Measurements from ENCODE around the gene PTPA. TPM values are rescaled to one million over a fixed set of nuclear protein-coding genes. Genes with fewer than 3 reads are reported as not detected.

PTPA gene
- total and polyA plus RNA-seq, 2 donors (not counting 1 experiment from before 2014, with no cell fraction given), result 35.0 to 73.9 TPM

- peaks cover 12% of the 10 kb centered on the region for H4K20me1 ChIP-seq (ENCODE audit: control insufficient read depth, insufficient read depth, low read length, poor library complexity, severe bottlenecking)
- intact Hi-C loops (cut with micrococcal nuclease), result loop anchor here (1.0 to 10.0 kb wide), 7 partner anchors 11 to 1016 kb away; partner anchors contain the start of genes CRAT, GLE1, LRRC8A and NAIF1
- TF ChIP-seq CTCF (IDR thresholded peaks at IDR 0.05) (no peak), EZH2 (IDR thresholded peaks at IDR 0.05; ENCODE audit: borderline replicate concordance, insufficient read depth, low read depth, low read length, poor library complexity, severe bottlenecking) (peak; percentile 97)
- no peaks in the 10 kb centered on the region for H3K9me3 ChIP-seq (ENCODE audit: control extremely low read depth in 1 of 3, control insufficient read depth in 2 of 3, insufficient read depth in 1 of 3, low read length in 2 of 3)
- peak within 1 kb of the TSS; percentile 99 for H2AFZ ChIP-seq (ENCODE audit: insufficient read depth, low read depth, low read length, poor library complexity, severe bottlenecking)
- peaks cover 23% of the 10 kb centered on the region for H3K4me1 Mint-ChIP-seq
- H3K4me1 ChIP-seq (ENCODE audit: control insufficient read depth in 2 of 2, insufficient read depth in 2 of 2, low read length in 2 of 2), result peaks cover 16 to 20% of the 10 kb centered on the region in 2 donors
- peak within 1 kb of the TSS; percentile 67 to 90 (median 75) for H3K4me3 ChIP-seq (ENCODE audit: control extremely low read depth in 1 of 5, extremely low read depth in 1 of 5, insufficient read depth in 1 of 5, low read depth in 2 of 5, low read length in 4 of 5)
- H3K36me3 ChIP-seq (replicated peaks in 1 of 2; ENCODE audit: control extremely low read depth in 1 of 2, control insufficient read depth in 1 of 2, extremely low read depth in 1 of 2, insufficient read depth in 2 of 2, low read length in 1 of 2), result peaks cover 0 to 12% of the 10 kb centered on the region in 2 experiments
- H3K79me2 ChIP-seq (ENCODE audit: control insufficient read depth, insufficient read depth, low read length), result peaks cover 45% of the 10 kb centered on the region
- peak within 1 kb of the TSS; percentile 99 for H3K4me2 ChIP-seq (replicated peaks; ENCODE audit: low read depth, low read length, poor library complexity, severe bottlenecking)
- ChIA-PET POLR2A (interaction anchor here (0.5 to 1.9 kb wide), 9 partner anchors 11 to 722 kb away, joined by 3 to 15 read pairs (median 3); partner anchors contain the start of genes MIGA2, PTPA, SH3GLB2 and TOR1B), CTCF (interaction anchor here (1.3 to 1.8 kb wide), 3 partner anchors 11 to 52 kb away, joined by 3 to 7 read pairs (median 6); partner anchors contain the start of gene SH3GLB2)
- DNase-seq, result peak; percentile 99
- no peaks in the 10 kb centered on the region for H3K27me3 Mint-ChIP-seq
- peak; percentile 92 for ATAC-seq (ENCODE audit: low read depth)
- H3K9me3 Mint-ChIP-seq (ENCODE audit: insufficient read depth), result no peaks in the 10 kb centered on the region
- H3K9ac ChIP-seq (ENCODE audit: low read length), result peak within 1 kb of the TSS; percentile 85
- H3K27ac ChIP-seq (ENCODE audit: low read length in 2 of 2), result peak within 1 kb of the TSS; percentile 42 to 79
- under 1% methylated on average over 70 of the region's 70 CpGs for WGBS (ENCODE audit: insufficient coverage)
- H3K27me3 ChIP-seq (replicated peaks in 1 of 4; ENCODE audit: control extremely low read depth in 1 of 4, control insufficient read depth in 3 of 4, insufficient read depth in 4 of 4, low read length in 3 of 4), result no peaks in the 10 kb centered on the region
- H3K27ac Mint-ChIP-seq, result peak within 1 kb of the TSS; percentile 88
- H3K4me3 Mint-ChIP-seq, result peak within 1 kb of the TSS; percentile 91
These were observed 30.4 kb upstream of the PTPA start, which contains the start of gene DOLPP1 for GRCh38 chr9:129080601-129081387. Gene DOLPP1, plus strand, starts transcription at chr9:129081111. Its CDS starts 21 bp downstream, at chr9:129081132.
